Measurements from ENCODE around the gene PIKFYVE. TPM values are rescaled to one million over a fixed set of nuclear protein-coding genes. Genes with fewer than 3 reads are reported as not detected.

The PIKFYVE gene
- total and polyA plus RNA-seq, 11 donors = 4.2 to 31.4 (median 20.2) TPM

DNA sequence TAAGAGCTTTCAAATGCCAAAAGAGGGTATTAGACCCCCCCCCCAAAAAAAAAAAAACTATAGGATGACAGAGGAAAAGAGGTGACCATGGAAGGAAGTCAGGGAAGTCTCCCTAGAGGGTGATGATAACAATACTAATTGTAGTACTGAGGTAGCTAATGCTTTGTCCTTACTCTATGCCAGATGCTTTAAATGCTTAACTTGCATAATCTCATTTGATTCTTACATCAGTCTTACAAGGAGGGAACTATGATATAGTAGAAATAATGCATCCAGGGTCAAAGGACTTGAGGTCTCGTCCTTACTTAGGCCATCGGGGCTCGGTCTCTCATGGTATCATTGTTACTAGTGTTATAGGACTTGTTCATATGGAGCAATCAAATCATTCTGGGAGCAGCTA is 20.3 kb upstream of the PIKFYVE start:
- Histone ChIP-seq H3K9me3 (no peaks in the 10 kb centered on the region), H3K36me3 (peaks cover 3 to 100% (median 97%) of the 10 kb centered on the region in 9 donors), H3K27ac (no peak overlapping the region), H3K4me1 (peaks cover 0 to 30% (median 0%) of the 10 kb centered on the region in 12 donors), H3K4me3 (no peak overlapping the region), H3K27me3 (no peaks in the 10 kb centered on the region)
- no peak for ATAC-seq
- TF ChIP-seq, protein P1, sequence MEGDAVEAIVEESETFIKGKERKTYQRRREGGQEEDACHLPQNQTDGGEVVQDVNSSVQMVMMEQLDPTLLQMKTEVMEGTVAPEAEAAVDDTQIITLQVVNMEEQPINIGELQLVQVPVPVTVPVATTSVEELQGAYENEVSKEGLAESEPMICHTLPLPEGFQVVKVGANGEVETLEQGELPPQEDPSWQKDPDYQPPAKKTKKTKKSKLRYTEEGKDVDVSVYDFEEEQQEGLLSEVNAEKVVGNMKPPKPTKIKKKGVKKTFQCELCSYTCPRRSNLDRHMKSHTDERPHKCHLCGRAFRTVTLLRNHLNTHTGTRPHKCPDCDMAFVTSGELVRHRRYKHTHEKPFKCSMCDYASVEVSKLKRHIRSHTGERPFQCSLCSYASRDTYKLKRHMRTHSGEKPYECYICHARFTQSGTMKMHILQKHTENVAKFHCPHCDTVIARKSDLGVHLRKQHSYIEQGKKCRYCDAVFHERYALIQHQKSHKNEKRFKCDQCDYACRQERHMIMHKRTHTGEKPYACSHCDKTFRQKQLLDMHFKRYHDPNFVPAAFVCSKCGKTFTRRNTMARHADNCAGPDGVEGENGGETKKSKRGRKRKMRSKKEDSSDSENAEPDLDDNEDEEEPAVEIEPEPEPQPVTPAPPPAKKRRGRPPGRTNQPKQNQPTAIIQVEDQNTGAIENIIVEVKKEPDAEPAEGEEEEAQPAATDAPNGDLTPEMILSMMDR (IDR thresholded peaks at IDR 0.05) = no peak
- no peak for TF ChIP-seq POLR2A (IDR thresholded peaks at IDR 0.05)
- DNase-seq = no peak
- 96 to 97% (median 96%) methylated on average over 3 of the region's 3 CpGs for WGBS, 4 donors
- intact Hi-C loops (cut with DNase I) = loop anchor here in 2 of 10 donors (5.0 to 10.0 kb wide), 2 partner anchors 68 to 71 kb away; no protein-coding TSS in a partner anchor

DNA sequence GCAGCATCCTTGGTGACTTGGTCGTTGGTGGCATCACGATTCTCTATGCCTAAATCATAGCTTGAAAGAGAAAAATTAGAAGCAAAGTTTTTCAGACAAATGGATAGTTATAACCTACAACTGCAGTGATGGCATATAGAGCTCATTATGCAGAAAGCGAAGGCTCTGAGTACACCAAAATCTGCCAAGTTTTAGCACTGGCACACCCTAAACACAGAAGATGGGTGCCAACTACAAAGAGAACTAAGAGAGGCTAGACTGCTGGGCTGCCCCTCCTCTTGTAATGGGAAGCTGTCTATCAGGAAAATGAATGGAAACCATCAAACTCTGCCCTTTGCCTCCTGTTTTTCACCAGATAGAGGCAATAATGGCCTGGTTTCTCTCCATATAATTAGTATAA is 17.5 kb upstream of the PIKFYVE start:
- no peaks in the 10 kb centered on the region for H3K9me3 ChIP-seq
- intact Hi-C loops (cut with DNase I) = loop anchor here in 2 of 10 donors (5.0 to 10.0 kb wide), 2 partner anchors 71 to 74 kb away; no protein-coding TSS in a partner anchor
- no peak overlapping the region for H3K27ac ChIP-seq
- DNase-seq (no peak), ATAC-seq (no peak)
- H3K36me3 ChIP-seq = peaks cover 3 to 97% (median 89%) of the 10 kb centered on the region in 9 donors
- WGBS, 4 donors = 94 to 96% (median 94%) methylated on average over 3 of the region's 3 CpGs
- peaks cover 0 to 57% (median 12%) of the 10 kb centered on the region in 12 donors for H3K4me1 ChIP-seq
- no peak overlapping the region for H3K4me3 ChIP-seq
- H3K27me3 ChIP-seq = no peaks in the 10 kb centered on the region
- TF ChIP-seq POLR2A (IDR thresholded peaks at IDR 0.05) = no peak
- TF ChIP-seq, protein P1 (IDR thresholded peaks at IDR 0.05) = no peak

DNA sequence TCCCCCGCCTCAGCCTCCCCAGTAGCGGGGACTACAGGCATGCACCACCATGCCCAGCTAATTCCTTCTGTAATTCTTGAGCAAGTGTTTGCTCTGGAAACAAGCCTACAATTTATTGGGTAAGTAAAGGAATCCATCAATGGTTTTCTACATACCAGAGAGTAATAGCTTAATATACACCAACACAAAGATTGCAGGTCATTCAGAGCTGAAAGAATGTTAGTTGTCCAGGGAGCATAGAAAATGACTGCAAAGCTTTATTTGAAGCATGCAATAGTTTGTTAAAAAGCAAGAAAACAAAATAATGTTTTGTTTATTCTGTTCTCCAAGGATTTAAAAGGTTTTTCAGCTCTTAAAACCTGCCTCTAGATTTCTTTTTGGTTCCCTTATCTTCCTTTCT is 16.8 kb upstream of the PIKFYVE start:
- H3K9me3 ChIP-seq = no peaks in the 10 kb centered on the region
- peaks cover 0 to 62% (median 16%) of the 10 kb centered on the region in 12 donors for H3K4me1 ChIP-seq
- H3K27ac ChIP-seq = no peak overlapping the region
- no peak for TF ChIP-seq POLR2A (IDR thresholded peaks at IDR 0.05)
- TF ChIP-seq, protein P1 (IDR thresholded peaks at IDR 0.05) = no peak
- ATAC-seq (no peak), DNase-seq (no peak)
- intact Hi-C loops (cut with DNase I) = loop anchor here in 2 of 10 donors (5.0 to 10.0 kb wide), 2 partner anchors 72 to 74 kb away; no protein-coding TSS in a partner anchor
- 89 to 100% (median 98%) methylated on average over 2 of the region's 2 CpGs for WGBS, 4 donors
- H3K36me3 ChIP-seq = peaks cover 3 to 90% (median 82%) of the 10 kb centered on the region in 9 donors
- H3K4me3 ChIP-seq = no peak overlapping the region
- H3K27me3 ChIP-seq = no peaks in the 10 kb centered on the region

DNA sequence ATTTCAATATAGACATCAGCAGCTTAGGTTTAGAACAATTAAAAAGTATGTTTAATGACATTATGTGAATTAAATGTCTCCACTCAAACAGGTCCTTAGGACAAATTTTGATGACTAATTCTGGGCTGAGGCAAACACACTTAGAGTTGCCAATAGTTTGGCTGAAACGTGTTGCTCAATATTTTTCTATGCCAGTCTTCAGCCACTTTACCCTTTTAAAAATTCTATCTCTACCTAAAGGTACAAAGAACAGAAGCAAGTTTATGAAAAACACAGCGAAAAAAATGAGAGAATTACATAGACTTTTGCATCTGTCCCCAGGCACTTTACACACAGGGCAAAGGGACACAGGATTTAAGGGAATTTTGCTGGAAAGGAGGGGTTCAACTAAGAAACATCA is 15.7 kb upstream of the PIKFYVE start:
- WGBS, 4 donors = 61 to 80% (median 75%) methylated on average over 2 of the region's 2 CpGs
- no peak overlapping the region for H3K27ac ChIP-seq
- H3K4me1 ChIP-seq = peaks cover 0 to 64% (median 17%) of the 10 kb centered on the region in 12 donors
- TF ChIP-seq, protein P1 (IDR thresholded peaks at IDR 0.05) = no peak
- no peak for TF ChIP-seq POLR2A (IDR thresholded peaks at IDR 0.05)
- peaks cover 0 to 79% (median 71%) of the 10 kb centered on the region in 9 donors for H3K36me3 ChIP-seq
- no peaks in the 10 kb centered on the region for H3K27me3 ChIP-seq
- no peaks in the 10 kb centered on the region for H3K9me3 ChIP-seq
- intact Hi-C loops (cut with DNase I) = loop anchor here in 4 of 10 donors (5.0 kb wide), 2 partner anchors 73 to 78 kb away; no protein-coding TSS in a partner anchor
- DNase-seq (no peak), ATAC-seq (no peak)
- no peak overlapping the region for H3K4me3 ChIP-seq

Data from heart left ventricle (tissue), 16 donors.